NCI-H2171 (cell line): Measurements from ENCODE around the gene CLPTM1L.

ENCODE experiments used
- DNase-seq: peaks from one replicate; lab custom pipeline; 2025; lab: John Stamatoyannopoulos, UW

The CLPTM1L gene

DNA sequence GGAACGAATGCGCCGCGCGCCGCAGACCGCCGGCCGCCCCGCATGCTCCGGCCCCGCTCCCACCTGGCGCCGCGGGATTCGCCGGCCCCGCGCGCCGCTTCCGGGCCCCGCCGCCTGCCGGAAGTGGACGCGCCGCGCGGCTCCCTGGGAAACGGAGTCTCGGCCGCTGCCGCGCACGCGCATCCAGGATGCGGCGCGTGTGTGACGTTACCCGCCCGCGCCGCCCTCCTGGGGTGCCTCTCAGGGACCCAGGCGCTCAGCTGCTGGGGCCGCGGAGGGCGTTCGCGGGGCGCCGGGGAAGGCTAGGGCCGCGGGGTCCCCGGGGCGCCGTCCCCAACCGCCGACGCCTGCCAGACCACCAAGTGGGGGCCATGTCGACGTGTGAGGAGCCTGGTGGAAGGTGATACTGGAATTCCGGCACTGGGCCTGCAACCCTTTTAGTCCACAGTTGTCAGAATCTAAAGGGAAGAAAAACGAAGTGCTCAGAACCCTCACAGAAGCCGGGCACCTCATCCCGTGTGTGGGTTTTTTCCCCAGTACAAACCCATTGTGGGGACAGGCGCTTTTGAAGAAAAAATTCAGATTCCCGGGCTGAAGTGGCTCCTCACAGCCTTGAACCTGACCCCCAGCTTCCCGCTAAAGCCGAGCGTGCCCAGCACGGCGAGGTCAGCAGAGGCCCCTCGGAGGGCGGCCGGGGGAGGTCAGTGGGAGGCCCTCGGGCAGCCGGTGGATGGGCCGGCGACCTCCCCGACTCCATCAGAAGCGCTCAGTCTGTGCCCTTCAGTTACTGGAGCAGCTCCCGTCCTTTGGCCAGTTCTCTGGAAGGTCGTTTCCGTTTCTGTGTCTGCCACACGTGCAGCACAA is at the start of gene CLPTM1L:
TSS of gene CLPTM1L (minus strand) at position 125 of the 864 bp plus-strand sequence. CDS start 258 bp downstream, outside the sequence.
- DNase-seq: peak; percentile 95

GRCh38 chr5:1393571-1394501 is 48.9 kb upstream of the CLPTM1L start:
- no peak for DNase-seq

- DNase-seq: no peak
Measured at GRCh38 chr5:1392801-1393565, 48.1 kb upstream of the CLPTM1L start.

DNA sequence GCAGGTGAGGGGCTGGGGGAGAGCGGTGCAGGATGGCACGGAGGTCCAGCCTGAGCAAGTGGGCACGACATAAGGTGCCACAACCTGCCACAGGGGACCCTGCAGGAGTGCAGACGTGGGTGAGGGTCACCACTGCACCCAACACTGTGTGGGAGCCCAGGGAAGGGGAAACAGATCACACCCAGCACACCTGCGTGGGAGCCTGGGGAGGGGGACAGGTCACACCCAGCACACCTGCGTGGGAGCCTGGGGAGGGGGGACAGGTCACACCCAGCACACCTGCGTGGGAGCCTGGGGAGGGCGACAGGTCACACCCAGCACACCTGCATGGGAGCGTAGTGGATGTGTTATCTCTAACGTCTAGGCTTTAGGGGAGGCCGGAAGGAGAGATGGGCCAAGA is 47.4 kb upstream of the CLPTM1L start:
- no peak for DNase-seq

GRCh38 chr5:1391691-1392090 is 46.8 kb upstream of the CLPTM1L start:
- no peak for DNase-seq

DNA sequence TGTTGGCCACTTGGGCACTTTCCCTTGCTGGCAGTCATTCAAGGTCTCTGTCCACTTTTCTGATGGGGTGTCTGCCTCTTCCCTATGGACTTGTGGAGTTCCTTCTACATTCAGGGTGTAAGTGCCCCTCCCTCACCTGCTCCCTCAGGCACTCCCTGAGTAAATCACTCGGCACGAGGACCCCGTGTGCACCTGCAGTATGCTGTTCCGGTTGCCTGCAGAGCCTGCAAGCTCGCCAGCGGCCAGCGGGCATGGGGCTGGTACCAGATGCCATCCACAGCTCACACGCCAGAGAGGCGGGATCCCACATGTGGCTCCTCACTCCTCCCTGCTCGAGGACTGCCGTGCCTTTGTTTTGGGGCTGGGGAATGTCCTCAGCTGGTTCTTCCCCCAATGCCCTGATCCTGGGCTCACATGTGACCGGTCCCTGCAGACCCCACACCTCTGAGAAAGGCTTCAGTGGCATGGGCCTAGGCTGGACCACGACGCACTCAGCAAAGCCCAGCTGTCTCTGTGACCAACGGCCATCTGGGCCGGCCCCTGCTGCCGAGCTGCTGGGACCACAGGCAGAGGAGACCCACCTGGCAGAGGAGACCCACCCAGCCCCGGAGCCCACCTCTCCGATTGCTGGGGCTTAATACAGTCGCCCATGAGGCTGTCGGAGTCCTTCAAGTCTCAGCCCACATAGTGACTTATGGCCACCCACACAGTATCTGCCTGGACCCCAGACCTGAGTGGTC is 46.1 kb upstream of the CLPTM1L start:
- no peak for DNase-seq

GRCh38 chr5:1390333-1390732 is 45.4 kb upstream of the CLPTM1L start:
- DNase-seq: no peak

DNA sequence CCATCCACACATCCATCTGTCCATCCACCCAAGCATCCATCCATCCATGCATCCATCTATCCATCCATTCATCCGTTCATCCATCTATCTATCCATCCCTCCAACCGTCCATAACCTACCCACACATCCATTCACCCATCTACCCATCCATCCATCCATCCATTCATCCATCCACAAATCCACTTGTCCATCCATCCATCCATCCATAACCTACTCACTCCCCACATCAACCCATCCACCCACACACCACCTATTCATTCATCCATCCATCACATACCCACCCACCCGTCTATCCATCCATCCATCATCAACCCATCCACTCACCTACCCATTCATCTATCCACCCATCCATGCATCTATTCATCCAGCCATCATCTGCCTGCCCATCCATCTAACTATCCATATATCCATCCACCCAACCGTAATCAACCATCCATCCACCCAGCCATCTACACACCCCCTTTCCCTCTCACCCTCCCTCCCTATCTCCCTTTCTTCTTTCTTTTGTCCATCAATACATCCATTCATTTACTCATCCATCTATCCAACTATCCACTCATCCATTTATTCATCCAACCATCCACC is 43.6 kb upstream of the CLPTM1L start:
- no peak for DNase-seq

DNA sequence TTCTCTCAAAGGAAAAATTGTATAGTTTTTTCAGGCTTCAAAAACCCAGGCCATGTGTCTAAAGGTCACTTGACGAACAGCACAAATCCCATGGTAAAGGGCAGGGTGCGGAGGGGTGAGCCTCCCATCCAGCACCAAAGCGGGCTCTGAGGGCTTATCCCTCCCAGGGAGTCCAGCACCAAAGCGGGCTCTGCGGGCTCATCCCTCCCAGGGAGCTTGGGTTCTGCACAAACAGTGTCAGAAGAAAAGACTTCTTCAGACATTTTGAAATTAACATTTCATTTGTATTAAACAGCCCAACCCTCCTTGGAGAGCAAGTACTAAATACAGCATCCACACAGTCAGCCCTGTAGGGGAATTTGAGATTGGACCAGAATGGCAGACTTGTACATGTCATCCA is 43.0 kb upstream of the CLPTM1L start:
- no peak for DNase-seq

- DNase-seq: peak; percentile 52
Measured at GRCh38 chr5:1387059-1387755, 42.3 kb upstream of the CLPTM1L start.

GRCh38 chr5:1386274-1386717 is 41.4 kb upstream of the CLPTM1L start:
- peak; percentile 43 for DNase-seq

DNA sequence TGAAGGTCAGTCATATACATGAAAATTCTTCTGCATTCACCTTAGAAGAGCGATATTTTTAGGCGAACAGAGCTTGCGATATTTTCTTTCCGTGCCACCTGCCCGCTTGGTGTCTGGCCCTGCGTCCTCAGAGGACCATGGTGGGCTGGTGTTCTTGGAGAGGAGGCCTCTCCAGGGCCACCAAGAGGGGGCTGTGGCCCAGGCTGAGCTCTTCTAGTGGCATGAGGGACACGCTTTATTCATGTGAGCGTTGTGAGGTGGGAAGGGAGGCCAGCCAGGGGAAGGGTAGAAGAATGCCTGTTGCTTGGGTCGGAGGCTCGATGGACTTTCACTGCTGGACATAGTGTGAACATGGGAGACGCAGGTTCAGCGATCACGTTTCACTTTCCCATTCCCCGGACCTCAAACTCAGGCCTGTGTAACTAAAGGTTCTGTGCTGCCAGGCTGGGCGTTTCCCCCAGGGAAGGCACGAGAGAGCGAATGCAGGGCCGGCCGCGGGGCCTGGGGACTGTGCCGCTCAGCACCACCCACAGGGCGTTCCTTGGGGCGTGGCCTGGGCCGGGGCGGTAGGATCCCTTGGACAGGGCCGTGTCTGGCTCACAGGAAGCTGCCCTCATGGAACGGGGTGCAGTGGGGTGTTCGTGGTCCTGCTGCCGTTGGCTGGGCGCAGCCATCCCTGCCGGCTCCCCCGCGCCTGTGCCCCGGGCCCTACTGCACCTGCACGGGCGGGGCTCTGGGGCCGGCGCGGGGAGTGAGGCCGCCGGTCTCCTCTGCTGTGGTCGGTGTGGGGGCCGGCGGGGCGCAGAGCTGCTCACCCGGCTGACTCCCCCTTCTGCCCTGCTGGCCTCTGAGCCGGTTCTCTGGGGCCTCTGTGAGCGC is 40.7 kb upstream of the CLPTM1L start:
- peak; percentile 81 for DNase-seq

DNA sequence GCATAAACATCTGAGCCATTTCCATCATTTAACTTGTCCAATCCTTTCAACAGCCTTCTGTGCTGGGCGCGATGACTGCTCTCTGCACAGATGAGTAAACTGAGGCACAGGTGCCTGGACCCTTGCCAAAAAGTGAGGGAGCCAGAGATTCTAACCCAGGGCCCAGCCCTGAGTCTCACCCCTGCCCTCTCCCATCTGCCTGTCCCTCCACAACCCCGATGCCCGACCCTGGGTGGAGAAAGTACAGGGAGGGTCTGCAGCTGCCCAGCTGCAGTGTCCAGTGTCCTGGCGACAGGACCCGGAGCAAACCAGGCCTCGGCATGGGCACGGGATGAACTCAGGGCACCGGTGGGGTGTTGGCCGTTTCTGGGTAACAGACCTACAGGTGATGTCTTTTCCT is 39.6 kb upstream of the CLPTM1L start:
- no peak for DNase-seq

DNA sequence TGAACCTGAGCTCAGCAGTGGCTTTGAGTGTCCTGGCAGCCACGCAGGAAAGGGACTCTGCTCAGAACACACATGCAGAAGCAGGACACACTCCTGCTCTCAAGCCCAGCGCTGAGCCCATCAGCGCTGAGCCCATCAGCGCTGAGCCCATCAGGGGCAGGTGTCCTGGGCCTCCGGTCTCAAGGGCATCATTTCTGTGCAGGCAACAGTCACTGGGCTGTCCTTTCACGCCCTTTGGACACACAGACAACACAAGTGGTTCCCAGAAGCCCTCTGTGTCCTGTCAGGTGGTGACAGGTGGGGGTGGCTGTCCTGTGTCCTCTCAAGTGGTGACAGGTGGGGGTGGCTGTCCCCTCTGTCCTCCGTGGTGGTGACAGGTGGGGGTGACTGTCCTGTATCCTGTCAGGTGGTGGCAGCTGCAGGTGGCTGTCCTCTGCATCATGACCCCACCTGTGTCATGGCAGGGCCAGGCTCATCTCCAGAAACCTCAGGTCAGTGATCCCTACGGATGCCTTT is 39.0 kb upstream of the CLPTM1L start:
- no peak for DNase-seq

DNA sequence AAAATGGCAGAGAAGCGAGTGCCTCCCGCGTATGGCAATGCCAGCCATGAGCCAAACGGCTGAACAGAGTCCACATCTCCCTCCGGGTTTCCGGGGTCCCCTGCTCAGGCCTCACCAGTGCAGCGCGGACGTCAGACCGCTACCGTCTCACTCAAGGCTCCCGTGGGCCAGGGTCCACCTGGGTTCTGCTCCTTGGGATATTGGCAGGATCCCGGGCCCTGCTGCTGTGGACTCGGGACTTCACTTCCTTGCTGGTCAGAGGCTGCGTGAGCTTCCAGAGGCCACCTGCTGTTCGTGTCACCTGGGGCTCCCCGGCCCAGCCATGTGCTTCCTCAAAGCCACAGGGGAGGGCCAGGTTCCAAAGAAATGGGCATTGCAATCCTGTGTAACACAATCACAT is 38.4 kb upstream of the CLPTM1L start:
- no peak for DNase-seq

DNA sequence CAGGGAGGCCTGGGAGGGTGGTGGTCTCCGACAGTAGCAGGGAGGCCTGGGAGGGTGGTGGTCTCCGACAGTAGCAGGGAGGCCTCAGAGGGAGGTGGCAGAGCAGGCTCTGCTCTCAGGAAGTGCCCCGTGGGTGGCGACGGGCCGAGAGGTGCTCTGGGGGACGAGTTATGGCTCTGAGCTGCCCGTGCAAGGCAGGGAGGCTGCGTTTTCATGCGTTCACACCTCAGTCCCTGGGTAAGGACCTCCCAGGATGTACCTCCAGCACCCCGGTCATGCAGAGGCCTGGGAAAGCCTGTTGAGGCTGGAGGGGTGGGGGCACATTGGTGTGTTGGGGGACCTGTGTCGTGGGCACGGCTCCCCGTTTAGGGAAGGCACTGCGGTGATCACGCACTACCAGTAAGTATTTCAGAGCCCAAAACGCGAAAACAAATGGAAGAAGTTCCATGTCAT is 37.4 kb upstream of the CLPTM1L start:
- no peak for DNase-seq

DNA sequence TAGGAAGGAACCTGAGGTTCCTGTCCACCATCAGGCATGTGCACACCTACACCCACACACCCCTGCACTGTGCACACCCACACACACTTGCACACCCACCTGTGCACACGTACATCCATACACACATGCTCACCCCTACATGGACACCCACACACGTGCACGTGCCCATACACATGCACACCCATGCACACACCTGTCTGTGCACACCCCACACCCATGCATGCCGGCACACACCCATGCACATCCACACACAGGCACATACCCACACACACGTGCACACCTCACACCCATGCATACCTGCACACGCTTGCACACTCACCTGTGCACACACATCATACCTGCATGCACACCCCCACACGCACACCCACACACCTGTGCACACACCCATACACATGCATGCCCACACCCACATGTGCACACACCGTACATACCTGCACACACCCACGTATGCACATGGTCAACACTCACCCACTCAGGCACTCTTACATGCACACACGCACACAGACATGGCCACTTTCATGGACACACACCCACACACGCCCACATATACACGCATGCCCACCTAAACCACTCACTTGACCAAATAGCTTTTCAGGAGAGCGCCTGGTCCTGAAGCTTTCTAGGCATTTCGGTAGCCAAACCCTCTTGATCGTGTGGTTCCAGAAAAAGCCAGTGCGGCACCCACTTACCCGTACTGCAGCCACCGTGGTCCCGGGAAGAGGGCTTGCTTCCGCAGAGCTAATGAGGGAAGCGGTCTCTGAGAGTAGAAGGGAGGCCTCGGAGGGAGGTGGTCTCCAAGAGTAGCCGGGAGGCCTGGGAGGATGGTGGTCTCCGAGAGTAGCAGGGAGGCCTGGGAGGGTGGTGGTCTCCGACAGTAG is 36.7 kb upstream of the CLPTM1L start:
- no peak for DNase-seq

DNA sequence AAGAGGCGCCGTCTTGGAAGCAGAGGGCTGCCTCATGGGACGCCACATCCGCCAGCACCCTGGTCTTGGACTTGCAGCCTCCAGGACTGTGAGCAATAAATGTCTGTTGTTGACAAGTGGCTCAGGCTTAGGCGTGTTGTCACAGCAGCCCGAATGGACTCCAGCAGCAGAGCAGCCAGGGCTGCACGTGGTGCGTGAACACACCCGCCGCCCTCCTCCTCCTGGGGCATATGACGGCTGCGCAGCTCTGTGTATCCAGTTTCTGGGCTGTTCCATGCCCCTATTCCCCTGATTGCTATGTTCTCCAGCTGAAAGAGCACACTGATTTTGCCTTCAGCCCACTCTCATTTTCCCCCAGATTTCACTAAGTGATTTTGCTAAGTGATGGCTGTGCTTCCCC is 36.0 kb upstream of the CLPTM1L start:
- DNase-seq: no peak
